Nephron (organoid): ENCODE results near the gene SDF4.
A peak's percentile ranks its signal among the peaks of the same experiment; 100 is the strongest.

ENCODE experiments used
- H3K27ac Mint-ChIP-seq, 3 experiments: 2 replicates each; pipeline ENCODE4 v1.8.0; 2020; ENCODE audit warnings: mixed read lengths in 3 of 3, mild to moderate bottlenecking in 2 of 3, moderate library complexity in 1 of 3
- H3K27me3 Mint-ChIP-seq: 2 replicates; pipeline ENCODE4 v1.8.0; 2021; ENCODE audit warnings: low read depth, mild to moderate bottlenecking, moderate library complexity, mixed read lengths
- H3K36me3 Mint-ChIP-seq: 2 replicates; pipeline ENCODE4 v1.8.0; 2020; ENCODE audit warnings: low read depth, mixed read lengths
- H3K4me1 Mint-ChIP-seq: 2 replicates; pipeline ENCODE4 v1.8.0; 2020; ENCODE audit warnings: mixed read lengths
- H3K4me3 Mint-ChIP-seq, 3 experiments: 2 replicates each; pipeline ENCODE4 v1.8.0; 2020; ENCODE audit warnings: mild to moderate bottlenecking in 3 of 3, mixed read lengths in 3 of 3, moderate library complexity in 2 of 3
- H3K9me3 Mint-ChIP-seq: 2 replicates; pipeline ENCODE4 v1.8.0; 2020; ENCODE audit warnings: mixed read lengths
- TF ChIP-seq, protein P1 (sequence below), 3 experiments: fragments of 200-600 bp; sonication (generic); IDR thresholded peaks; one replicate each; pipeline ENCODE4 v1.5.0; 2021; ENCODE audit warnings: antibody characterized with exemption in 3 of 3; ENCODE audit not compliant: unreplicated experiment in 3 of 3

The SDF4 gene

DNA sequence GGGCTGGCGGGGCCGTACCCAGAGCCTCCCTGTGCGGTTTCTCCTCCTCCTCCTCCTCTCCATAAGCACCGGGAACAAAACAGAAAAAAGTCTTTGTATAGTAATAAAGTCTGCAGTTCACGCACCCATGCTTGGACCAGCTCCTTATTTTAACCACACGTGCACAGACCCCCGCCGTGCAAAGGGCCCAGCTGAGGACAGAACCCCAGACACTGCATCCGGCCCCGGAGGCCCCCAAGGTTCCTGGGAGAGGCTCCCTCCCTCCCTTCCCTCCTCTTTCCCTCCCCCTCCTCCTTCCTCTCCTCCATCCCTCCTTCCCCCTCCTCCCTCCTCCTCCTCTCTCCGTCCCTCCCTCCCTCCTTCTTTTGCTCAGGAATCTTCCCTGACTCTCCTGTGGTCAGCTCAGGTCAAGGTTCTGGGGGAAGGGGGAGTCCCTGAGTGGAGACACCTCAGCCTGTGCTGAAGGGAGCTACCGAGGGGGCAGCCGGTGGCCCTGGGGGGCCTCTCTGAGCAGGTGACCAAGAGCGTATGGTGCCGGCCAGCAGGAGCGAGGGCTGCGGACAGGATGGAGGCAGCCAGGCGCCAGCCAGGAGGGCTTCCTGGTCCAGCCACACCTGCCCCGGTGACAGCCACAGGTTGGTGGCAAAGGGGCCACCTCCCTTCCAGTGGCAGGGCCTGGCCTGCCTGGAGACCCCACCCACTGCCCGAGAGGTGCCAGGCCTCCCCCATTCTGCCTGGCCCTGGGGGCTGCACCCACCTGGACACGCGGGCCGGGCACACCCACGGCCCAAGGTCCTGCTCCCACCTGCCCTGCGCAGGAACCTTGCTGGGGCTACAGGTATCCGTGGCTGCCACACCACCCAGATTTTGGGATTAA is 61.3 kb downstream of the SDF4 start:
- peaks cover 9% of the 10 kb centered on the region for H3K4me1 Mint-ChIP-seq
- H3K9me3 Mint-ChIP-seq: no peaks in the 10 kb centered on the region
- H3K27me3 Mint-ChIP-seq: peaks cover 26% of the 10 kb centered on the region
- H3K36me3 Mint-ChIP-seq: no peaks in the 10 kb centered on the region
- TF ChIP-seq, protein P1, sequence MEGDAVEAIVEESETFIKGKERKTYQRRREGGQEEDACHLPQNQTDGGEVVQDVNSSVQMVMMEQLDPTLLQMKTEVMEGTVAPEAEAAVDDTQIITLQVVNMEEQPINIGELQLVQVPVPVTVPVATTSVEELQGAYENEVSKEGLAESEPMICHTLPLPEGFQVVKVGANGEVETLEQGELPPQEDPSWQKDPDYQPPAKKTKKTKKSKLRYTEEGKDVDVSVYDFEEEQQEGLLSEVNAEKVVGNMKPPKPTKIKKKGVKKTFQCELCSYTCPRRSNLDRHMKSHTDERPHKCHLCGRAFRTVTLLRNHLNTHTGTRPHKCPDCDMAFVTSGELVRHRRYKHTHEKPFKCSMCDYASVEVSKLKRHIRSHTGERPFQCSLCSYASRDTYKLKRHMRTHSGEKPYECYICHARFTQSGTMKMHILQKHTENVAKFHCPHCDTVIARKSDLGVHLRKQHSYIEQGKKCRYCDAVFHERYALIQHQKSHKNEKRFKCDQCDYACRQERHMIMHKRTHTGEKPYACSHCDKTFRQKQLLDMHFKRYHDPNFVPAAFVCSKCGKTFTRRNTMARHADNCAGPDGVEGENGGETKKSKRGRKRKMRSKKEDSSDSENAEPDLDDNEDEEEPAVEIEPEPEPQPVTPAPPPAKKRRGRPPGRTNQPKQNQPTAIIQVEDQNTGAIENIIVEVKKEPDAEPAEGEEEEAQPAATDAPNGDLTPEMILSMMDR (IDR thresholded peaks at IDR 0.05; ENCODE audit: unreplicated experiment in 3 of 3): no peak
- peak overlapping the region in 2 of 3 experiments; percentile 69 to 90 for H3K27ac Mint-ChIP-seq
- H3K4me3 Mint-ChIP-seq: peak overlapping the region in 2 of 3 experiments; percentile 2

DNA sequence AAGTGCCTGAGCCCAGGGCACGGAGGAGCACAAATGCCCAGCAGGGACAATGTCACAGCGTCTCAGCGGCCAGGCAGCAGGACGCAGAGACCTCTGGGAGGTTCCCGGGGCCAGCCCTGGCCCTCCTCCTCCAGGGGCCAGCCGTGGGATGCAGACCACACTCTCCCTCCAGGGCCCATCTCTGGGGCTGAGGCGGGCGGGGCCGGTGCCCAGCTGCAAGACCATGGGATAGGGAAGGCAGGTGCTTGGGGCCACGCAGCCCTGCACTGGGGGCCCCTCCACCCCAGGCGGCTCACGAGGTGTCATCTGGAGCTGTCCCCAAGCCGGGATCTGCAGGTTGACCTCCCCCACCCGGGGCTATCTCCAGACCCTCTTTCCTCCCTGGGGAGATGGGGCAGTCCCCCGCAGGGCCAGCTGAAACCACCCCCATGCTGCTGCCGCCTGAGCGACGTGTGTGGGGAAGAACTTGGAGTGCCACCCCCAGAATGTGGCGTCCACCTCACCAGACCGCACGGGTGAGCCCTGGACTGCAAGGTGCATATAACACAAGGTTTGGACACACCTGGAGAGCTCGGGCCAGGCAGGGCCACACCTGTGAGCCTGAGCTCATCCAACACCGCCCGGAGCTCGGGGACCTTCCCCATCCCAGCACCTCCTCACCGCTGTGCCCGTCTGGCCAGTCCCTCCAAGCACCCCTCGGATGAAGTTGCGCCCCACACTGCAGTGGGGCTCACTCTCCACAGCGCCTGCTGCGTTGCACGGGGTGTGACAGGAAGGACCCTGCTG is 62.2 kb downstream of the SDF4 start:
- Mint-ChIP-seq H3K27me3 (peaks cover 21% of the 10 kb centered on the region), H3K4me1 (peaks cover 10% of the 10 kb centered on the region), H3K4me3 (peak overlapping the region in 2 of 3 experiments; percentile 2), H3K27ac (peak overlapping the region in 2 of 3 experiments; percentile 69 to 90), H3K36me3 (no peaks in the 10 kb centered on the region), H3K9me3 (no peaks in the 10 kb centered on the region)
- TF ChIP-seq, protein P1 (IDR thresholded peaks at IDR 0.05; ENCODE audit: unreplicated experiment in 3 of 3): no peak

DNA sequence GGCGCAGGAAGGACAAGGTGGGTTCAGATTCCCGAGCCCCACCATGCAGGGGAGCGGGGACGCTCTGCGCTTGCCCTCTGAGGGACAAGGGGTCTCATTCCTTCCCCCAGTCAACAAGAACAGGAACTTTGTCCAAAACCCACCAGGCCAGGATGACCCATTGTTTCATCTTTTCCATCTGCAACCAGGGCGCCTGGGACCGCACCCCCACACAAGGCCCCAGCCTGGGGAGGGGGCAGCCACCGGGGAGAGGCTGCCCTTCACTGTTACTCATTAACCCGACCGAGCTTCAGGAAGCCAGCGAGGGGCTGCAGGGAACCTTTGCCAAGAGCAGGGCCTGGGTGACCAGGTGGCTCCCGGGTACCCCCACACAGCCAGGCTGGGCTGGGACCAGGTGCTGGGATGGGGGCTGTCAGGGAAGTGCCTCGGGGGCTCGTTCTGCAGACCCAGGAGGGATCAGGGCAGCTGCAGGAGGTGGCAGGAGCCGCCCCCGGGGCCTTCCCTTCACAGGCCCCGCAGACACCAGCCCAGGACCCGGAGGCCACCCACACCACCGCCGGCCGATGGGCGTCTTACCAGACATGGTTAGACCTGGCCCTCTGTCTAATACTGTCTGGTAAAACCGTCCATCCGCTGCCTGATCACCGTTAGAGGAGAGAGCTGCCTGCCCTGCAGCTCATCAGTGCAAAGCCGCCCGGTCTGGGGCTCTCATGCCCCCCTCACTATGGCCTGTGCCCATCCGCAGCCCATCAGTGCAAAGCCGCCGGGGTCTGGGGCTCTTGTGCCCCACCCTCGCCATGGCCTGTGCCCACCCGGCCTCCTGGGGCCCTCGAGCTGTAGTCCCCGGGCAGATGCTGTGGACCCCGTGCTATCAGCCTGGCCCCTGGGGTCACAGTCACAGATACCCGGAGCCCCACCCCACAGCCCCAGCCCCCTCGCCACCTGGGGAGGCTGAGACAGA is 63.1 kb downstream of the SDF4 start:
- Mint-ChIP-seq H3K9me3 (no peaks in the 10 kb centered on the region), H3K27me3 (peaks cover 22% of the 10 kb centered on the region), H3K27ac (peak overlapping the region in 1 of 3 experiments; percentile 66), H3K4me1 (peaks cover 17% of the 10 kb centered on the region), H3K36me3 (no peaks in the 10 kb centered on the region), H3K4me3 (peak overlapping the region in 2 of 3 experiments; percentile 59)
- TF ChIP-seq, protein P1 (IDR thresholded peaks at IDR 0.05; ENCODE audit: unreplicated experiment in 3 of 3): no peak

DNA sequence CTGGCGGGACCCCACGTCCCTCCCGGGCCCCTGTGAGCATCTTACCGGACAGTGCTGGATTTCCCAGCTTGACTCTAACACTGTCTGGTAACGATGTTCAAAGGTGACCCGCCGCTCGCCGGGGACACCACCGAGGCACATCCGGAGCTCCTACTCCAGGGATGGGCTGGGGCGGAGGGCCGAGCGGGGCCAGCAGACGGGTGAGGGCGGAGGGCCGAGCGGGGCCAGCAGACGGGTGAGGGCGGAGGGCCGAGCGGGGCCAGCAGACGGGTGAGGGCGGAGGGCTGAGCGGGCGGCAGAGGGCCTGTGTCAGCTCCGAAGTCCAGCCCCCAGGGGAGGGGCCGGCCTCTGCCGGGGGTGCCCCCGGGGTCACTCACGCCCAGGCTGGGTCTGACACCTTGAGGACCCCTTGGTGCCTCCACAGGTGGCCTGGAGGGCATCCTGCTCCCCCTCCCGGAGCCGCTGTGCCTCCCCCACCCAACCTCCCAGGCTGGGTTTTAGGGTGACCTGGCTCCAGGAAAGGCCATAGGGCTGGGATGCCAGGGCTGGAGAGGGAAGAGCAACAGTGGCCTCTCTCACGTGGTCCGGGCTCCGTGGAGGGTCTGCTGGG is 63.9 kb downstream of the SDF4 start:
- TF ChIP-seq, protein P1 (IDR thresholded peaks at IDR 0.05; ENCODE audit: unreplicated experiment in 3 of 3): no peak
- no peaks in the 10 kb centered on the region for H3K9me3 Mint-ChIP-seq
- H3K27ac Mint-ChIP-seq: peak overlapping the region in 1 of 3 experiments; percentile 66
- no peaks in the 10 kb centered on the region for H3K36me3 Mint-ChIP-seq
- H3K4me1 Mint-ChIP-seq: peaks cover 17% of the 10 kb centered on the region
- H3K4me3 Mint-ChIP-seq: no peak overlapping the region
- peaks cover 22% of the 10 kb centered on the region for H3K27me3 Mint-ChIP-seq

DNA sequence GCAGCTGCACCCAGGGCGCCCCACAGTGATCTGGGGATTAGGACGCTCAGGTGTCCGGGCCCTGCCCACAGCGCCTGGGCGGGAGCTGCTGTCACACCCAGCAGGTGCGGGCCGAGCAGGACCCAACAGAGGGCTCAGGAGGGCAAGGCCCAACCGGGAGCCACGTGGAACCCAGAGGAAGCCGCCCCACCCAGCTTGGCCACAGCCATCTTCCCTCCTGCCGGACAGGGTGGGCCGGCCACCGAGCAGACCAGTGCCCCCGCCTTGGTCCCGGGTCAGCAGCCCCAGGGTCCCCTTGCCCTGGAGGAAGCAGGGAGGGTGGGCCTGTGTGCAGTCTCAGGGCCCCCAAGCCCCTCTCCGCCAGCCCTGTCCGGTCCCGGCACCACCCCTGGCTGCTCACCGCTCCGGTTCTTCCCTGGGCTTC is 64.4 kb downstream of the SDF4 start:
- Mint-ChIP-seq H3K27ac (no peak overlapping the region), H3K4me3 (no peak overlapping the region), H3K4me1 (peaks cover 17% of the 10 kb centered on the region), H3K9me3 (no peaks in the 10 kb centered on the region), H3K27me3 (peaks cover 18% of the 10 kb centered on the region), H3K36me3 (no peaks in the 10 kb centered on the region)
- TF ChIP-seq, protein P1 (IDR thresholded peaks at IDR 0.05; ENCODE audit: unreplicated experiment in 3 of 3): no peak
